Neutrophil (primary cell): ENCODE data around the gene RDH13.
"Not testable (repeated sequence)": the region's sequence is repeated elsewhere in the genome, so short reads cannot be mapped to it uniquely, and the experiment has no call there.

Source experiments
- H3K27ac ChIP-seq: fragments of 200-600 bp; sonication (generic); 2 replicates; pipeline ENCODE4 v1.5.1; 2016; ENCODE audit warnings: mild to moderate bottlenecking, moderate library complexity
- H3K27me3 ChIP-seq: fragments of 200-600 bp; sonication (generic); 2 replicates; pipeline ENCODE4 v1.6.0; 2016; ENCODE audit warnings: mild to moderate bottlenecking
- H3K36me3 ChIP-seq: fragments of 200-600 bp; sonication (generic); 2 replicates; pipeline ENCODE4 v1.5.1; 2017
- H3K4me1 ChIP-seq, 2 experiments: fragments of 200-600 bp in 1 of 2; sonication (generic) in 1 of 2; 1 replicate in 1 of 2; 2 replicates in 1 of 2; pipeline versions ENCODE4 v1.5.1 to v1.6.1; 2013 to 2016; ENCODE audit warnings: low read depth in 1 of 2, low read length in 1 of 2, mild to moderate bottlenecking in 1 of 2, moderate library complexity in 1 of 2; ENCODE audit not compliant: control insufficient read depth in 1 of 2, insufficient read depth in 1 of 2
- H3K4me3 ChIP-seq, 2 experiments: fragments of 200-600 bp in 1 of 2; sonication (generic) in 1 of 2; 1 replicate in 1 of 2; 2 replicates in 1 of 2; pipeline ENCODE4 v1.5.1; 2013 to 2016; ENCODE audit warnings: low read depth in 1 of 2, low read length in 1 of 2, mild to moderate bottlenecking in 1 of 2, moderate library complexity in 1 of 2
- H3K9me3 ChIP-seq: fragments of 200-600 bp; sonication (generic); 2 replicates; pipeline ENCODE4 v1.5.1; 2016
- CTCF ChIP-seq: fragments of 200-600 bp; sonication (generic); IDR thresholded peaks from 2 replicates; pipeline ENCODE4 v1.5.1; 2016; ENCODE audit warnings: antibody characterized with exemption

Gene RDH13

GRCh38 chr19:55062735-55063491 is at the start of gene RDH13:
TSS of gene RDH13 (minus strand) at chr19:55063148. CDS start at chr19:55063032, 116 bp downstream.
- no peak for TF ChIP-seq CTCF
- no peak within 1 kb of the TSS for H3K27ac ChIP-seq

GRCh38 chr19:55112246-55112776 is 49.4 kb upstream of the RDH13 start:
- Histone ChIP-seq H3K27ac (no peak overlapping the region), H3K4me3 (no peak overlapping the region), H3K9me3 (no peaks in the 10 kb centered on the region), H3K36me3 (peaks cover 49% of the 10 kb centered on the region), H3K4me1 (peaks cover 16 to 19% of the 10 kb centered on the region in 2 experiments), H3K27me3 (no peaks in the 10 kb centered on the region)
- no peak for TF ChIP-seq CTCF

More at GRCh38 chr19:55062735-55063491, at the start of gene RDH13:
- peaks cover 66% of the 10 kb centered on the region for H3K27me3 ChIP-seq
- H3K4me3 ChIP-seq, result peak within 1 kb of the TSS; percentile 26 to 29
- H3K4me1 ChIP-seq, result peaks cover 8 to 11% of the 10 kb centered on the region in 2 experiments
- no peaks in the 10 kb centered on the region for H3K36me3 ChIP-seq
- no peaks in the 10 kb centered on the region for H3K9me3 ChIP-seq

GRCh38 chr19:55111238-55111831 is 48.4 kb upstream of the RDH13 start:
- H3K4me3 ChIP-seq, result no peak overlapping the region
- TF ChIP-seq CTCF, result no peak
- no peaks in the 10 kb centered on the region for H3K27me3 ChIP-seq
- no peak overlapping the region for H3K27ac ChIP-seq
- no peaks in the 10 kb centered on the region for H3K9me3 ChIP-seq
- H3K4me1 ChIP-seq, result peaks cover 9 to 12% of the 10 kb centered on the region in 2 experiments
- H3K36me3 ChIP-seq, result peaks cover 58% of the 10 kb centered on the region

- Histone ChIP-seq H3K4me1 (no peaks in the 10 kb centered on the region), H3K36me3 (peaks cover 57% of the 10 kb centered on the region)
Measured at GRCh38 chr19:55109527-55110291, 46.8 kb upstream of the RDH13 start.

GRCh38 chr19:55107252-55107651 is 44.3 kb upstream of the RDH13 start:
- H3K36me3 ChIP-seq, result peaks cover 65% of the 10 kb centered on the region
- not testable (repeated sequence) for H3K27ac ChIP-seq, H3K4me1 ChIP-seq, H3K9me3 ChIP-seq, H3K27me3 ChIP-seq, H3K4me3 ChIP-seq

More at GRCh38 chr19:55109527-55110291, 46.8 kb upstream of the RDH13 start:
- no peak for TF ChIP-seq CTCF
- no peaks in the 10 kb centered on the region for H3K9me3 ChIP-seq
- H3K4me3 ChIP-seq, result no peak overlapping the region
- H3K27ac ChIP-seq, result no peak overlapping the region
- no peaks in the 10 kb centered on the region for H3K27me3 ChIP-seq
